Measurements from ENCODE around the gene CDC37L1. TPM values are rescaled to one million over a fixed set of nuclear protein-coding genes. Genes with fewer than 3 reads are reported as not detected.
"Not testable (repeated sequence)": the region's sequence is repeated elsewhere in the genome, so short reads cannot be mapped to it uniquely, and the experiment has no call there.

Gene CDC37L1
- 10.5 TPM for polyA plus RNA-seq (2013, experiment 1 of 2)
- polyA plus RNA-seq (2013, experiment 2 of 2): 9.0 TPM

- H3K9me3 ChIP-seq (ENCODE audit: control insufficient read depth, low read length): no peaks in the 10 kb centered on the region
- 0% methylated on average over 53 to 63 of the region's 66 CpGs for WGBS, 2 experiments (ENCODE audit: insufficient coverage in 2 of 2)
- peak within 1 kb of the TSS; percentile 93 for H3K27ac ChIP-seq (ENCODE audit: low read depth, low read length, severe bottlenecking)
- peaks cover 5% of the 10 kb centered on the region for H3K36me3 ChIP-seq (ENCODE audit: control insufficient read depth, insufficient read depth, low read length)
- peak within 1 kb of the TSS; percentile 80 for H3K4me3 ChIP-seq (ENCODE audit: extremely low read depth, insufficient read depth, low read length, poor library complexity, severe bottlenecking)
- H3K4me1 ChIP-seq (ENCODE audit: control insufficient read depth, insufficient read depth, low read length, poor library complexity, severe bottlenecking): peaks cover 7% of the 10 kb centered on the region
Measured at GRCh38 chr9:4679268-4680172, at the start of gene CDC37L1. CDC37L1 (plus strand) TSS chr9:4679569; CDS start chr9:4679768, 199 bp downstream.

DNA sequence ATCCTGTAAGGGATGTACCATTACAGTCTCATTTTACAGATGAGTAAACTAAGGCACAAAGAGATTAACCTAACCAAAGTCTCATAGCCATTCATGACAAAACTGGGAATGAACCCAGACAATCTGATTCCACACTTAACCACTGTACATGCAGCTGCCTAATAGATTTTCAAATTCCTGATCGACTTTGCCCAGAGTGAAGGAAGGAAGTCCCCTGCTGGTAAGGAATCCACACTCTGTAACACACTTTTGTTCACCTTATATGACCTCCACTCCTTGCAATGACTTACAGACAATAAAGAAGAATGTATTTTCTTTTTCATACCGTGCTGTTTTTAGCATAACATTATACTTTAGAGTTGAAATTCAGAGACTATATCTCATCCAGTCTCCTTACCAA lies 48.5 kb upstream of the CDC37L1 start:
- Histone ChIP-seq H3K4me3 (ENCODE audit: extremely low read depth, insufficient read depth, low read length, poor library complexity, severe bottlenecking) (no peak overlapping the region), H3K36me3 (ENCODE audit: control insufficient read depth, insufficient read depth, low read length) (no peaks in the 10 kb centered on the region), H3K27ac (ENCODE audit: low read depth, low read length, severe bottlenecking) (no peak overlapping the region), H3K4me1 (ENCODE audit: control insufficient read depth, insufficient read depth, low read length, poor library complexity, severe bottlenecking) (no peaks in the 10 kb centered on the region), H3K9me3 (ENCODE audit: control insufficient read depth, low read length) (no peaks in the 10 kb centered on the region)
- WGBS, 2 experiments (ENCODE audit: insufficient coverage in 2 of 2): 17 to 20% methylated on average over 1 of the region's 2 CpGs

DNA sequence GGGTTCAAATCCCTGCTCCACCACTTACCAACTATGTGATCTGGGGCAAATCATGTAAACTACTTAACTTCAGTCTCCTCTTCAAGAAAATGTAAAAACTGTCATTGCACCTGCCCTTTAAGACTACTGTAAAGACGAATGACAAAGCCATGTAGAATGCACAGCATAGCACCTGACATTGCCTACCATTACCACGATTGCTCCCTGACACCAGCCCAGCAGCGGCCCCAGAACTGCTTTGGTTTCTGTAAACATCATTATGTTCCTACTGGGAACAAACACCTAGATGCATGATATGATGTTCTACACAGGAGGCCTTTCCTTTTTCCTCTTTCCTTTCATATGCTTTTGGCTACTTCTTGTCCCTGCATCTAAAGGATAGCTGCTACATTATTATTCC lies 40.4 kb upstream of the CDC37L1 start:
- WGBS, 2 experiments (ENCODE audit: insufficient coverage in 2 of 2): 79 to 95% methylated on average over 3 of the region's 3 CpGs

GRCh38 chr9:4639420-4639819 lies 39.9 kb upstream of the CDC37L1 start:
- H3K27ac ChIP-seq (ENCODE audit: low read depth, low read length, severe bottlenecking): no peak overlapping the region
- no peaks in the 10 kb centered on the region for H3K36me3 ChIP-seq (ENCODE audit: control insufficient read depth, insufficient read depth, low read length)
- no peaks in the 10 kb centered on the region for H3K4me1 ChIP-seq (ENCODE audit: control insufficient read depth, insufficient read depth, low read length, poor library complexity, severe bottlenecking)
- WGBS, 2 experiments (ENCODE audit: insufficient coverage in 2 of 2): 40% methylated on average over 1 of the region's 2 CpGs; no CpG with 5 or more reads in 1 of the 2 experiments
- no peak overlapping the region for H3K4me3 ChIP-seq (ENCODE audit: extremely low read depth, insufficient read depth, low read length, poor library complexity, severe bottlenecking)
- H3K9me3 ChIP-seq (ENCODE audit: control insufficient read depth, low read length): no peaks in the 10 kb centered on the region

More for the DNA sequence above, 40.4 kb upstream of the CDC37L1 start:
- Histone ChIP-seq H3K4me3 (ENCODE audit: extremely low read depth, insufficient read depth, low read length, poor library complexity, severe bottlenecking) (no peak overlapping the region), H3K36me3 (ENCODE audit: control insufficient read depth, insufficient read depth, low read length) (no peaks in the 10 kb centered on the region), H3K4me1 (ENCODE audit: control insufficient read depth, insufficient read depth, low read length, poor library complexity, severe bottlenecking) (no peaks in the 10 kb centered on the region), H3K27ac (ENCODE audit: low read depth, low read length, severe bottlenecking) (no peak overlapping the region), H3K9me3 (ENCODE audit: control insufficient read depth, low read length) (no peaks in the 10 kb centered on the region)

DNA sequence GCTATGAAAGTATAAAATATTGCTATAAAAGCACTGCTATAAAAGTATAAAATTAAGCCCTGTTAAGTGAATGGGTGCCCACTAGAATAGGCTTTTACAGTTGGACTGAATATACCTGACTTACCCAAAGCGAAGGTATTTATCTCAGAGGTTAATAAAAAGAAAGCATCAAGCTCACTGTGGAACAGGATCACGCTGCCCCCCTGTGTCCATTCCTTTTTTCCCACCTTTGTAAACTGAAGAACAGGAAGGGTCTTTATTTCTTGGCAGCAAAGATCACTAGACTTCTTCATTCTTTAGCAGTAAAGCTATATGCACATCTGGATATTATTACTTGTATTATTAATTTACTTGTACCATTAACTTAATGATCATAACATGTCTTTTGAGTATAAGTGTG lies 39.3 kb upstream of the CDC37L1 start:
- H3K9me3 ChIP-seq (ENCODE audit: control insufficient read depth, low read length): no peaks in the 10 kb centered on the region
- no peak overlapping the region for H3K4me3 ChIP-seq (ENCODE audit: extremely low read depth, insufficient read depth, low read length, poor library complexity, severe bottlenecking)
- H3K27ac ChIP-seq (ENCODE audit: low read depth, low read length, severe bottlenecking): no peak overlapping the region
- H3K36me3 ChIP-seq (ENCODE audit: control insufficient read depth, insufficient read depth, low read length): no peaks in the 10 kb centered on the region
- 100% methylated on average over 1 of the region's 2 CpGs; no CpG with 5 or more reads in 1 of the 2 experiments for WGBS, 2 experiments (ENCODE audit: insufficient coverage in 2 of 2)
- no peaks in the 10 kb centered on the region for H3K4me1 ChIP-seq (ENCODE audit: control insufficient read depth, insufficient read depth, low read length, poor library complexity, severe bottlenecking)

DNA sequence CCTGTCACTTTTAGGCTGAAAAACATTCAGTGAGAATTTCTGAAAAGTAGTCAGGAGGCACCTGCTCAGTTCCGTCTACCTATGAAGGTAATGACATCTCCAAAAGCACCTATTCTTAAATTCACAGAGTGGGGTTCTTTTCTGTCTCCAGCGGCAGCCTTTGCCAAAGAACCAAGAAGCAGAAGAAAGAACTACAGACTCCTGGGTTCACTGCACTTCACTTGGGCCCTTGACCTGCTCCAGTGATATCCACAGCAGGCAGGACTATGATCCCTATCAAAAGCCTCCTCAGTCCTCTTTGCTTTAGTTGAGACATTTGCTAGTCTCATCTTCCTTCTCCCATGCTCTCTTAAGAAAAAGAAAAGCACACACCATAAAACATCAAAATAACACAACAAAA lies 37.0 kb upstream of the CDC37L1 start:
- Histone ChIP-seq H3K36me3 (ENCODE audit: control insufficient read depth, insufficient read depth, low read length) (no peaks in the 10 kb centered on the region), H3K4me1 (ENCODE audit: control insufficient read depth, insufficient read depth, low read length, poor library complexity, severe bottlenecking) (no peaks in the 10 kb centered on the region), H3K9me3 (ENCODE audit: control insufficient read depth, low read length) (no peaks in the 10 kb centered on the region), H3K27ac (ENCODE audit: low read depth, low read length, severe bottlenecking) (no peak overlapping the region), H3K4me3 (ENCODE audit: extremely low read depth, insufficient read depth, low read length, poor library complexity, severe bottlenecking) (no peak overlapping the region)
- WGBS, 2 experiments (ENCODE audit: insufficient coverage in 2 of 2): 70 to 96% methylated on average over 2 of the region's 2 CpGs

- Histone ChIP-seq H3K4me1 (ENCODE audit: control insufficient read depth, insufficient read depth, low read length, poor library complexity, severe bottlenecking) (no peaks in the 10 kb centered on the region), H3K27ac (ENCODE audit: low read depth, low read length, severe bottlenecking) (no peak overlapping the region), H3K4me3 (ENCODE audit: extremely low read depth, insufficient read depth, low read length, poor library complexity, severe bottlenecking) (no peak overlapping the region), H3K9me3 (ENCODE audit: control insufficient read depth, low read length) (no peaks in the 10 kb centered on the region), H3K36me3 (ENCODE audit: control insufficient read depth, insufficient read depth, low read length) (no peaks in the 10 kb centered on the region)
- 93 to 98% methylated on average over 5 to 6 of the region's 9 CpGs for WGBS, 2 experiments (ENCODE audit: insufficient coverage in 2 of 2)
Measured at GRCh38 chr9:4654084-4654483, 25.3 kb upstream of the CDC37L1 start.

GRCh38 chr9:4654538-4654937 lies 24.8 kb upstream of the CDC37L1 start:
- Histone ChIP-seq H3K36me3 (ENCODE audit: control insufficient read depth, insufficient read depth, low read length) (no peaks in the 10 kb centered on the region), H3K9me3 (ENCODE audit: control insufficient read depth, low read length) (no peaks in the 10 kb centered on the region), H3K4me1 (ENCODE audit: control insufficient read depth, insufficient read depth, low read length, poor library complexity, severe bottlenecking) (no peaks in the 10 kb centered on the region), H3K27ac (ENCODE audit: low read depth, low read length, severe bottlenecking) (no peak overlapping the region), H3K4me3 (ENCODE audit: extremely low read depth, insufficient read depth, low read length, poor library complexity, severe bottlenecking) (no peak overlapping the region)
- WGBS, 2 experiments (ENCODE audit: insufficient coverage in 2 of 2): 70 to 71% methylated on average over 9 to 10 of the region's 10 CpGs

DNA sequence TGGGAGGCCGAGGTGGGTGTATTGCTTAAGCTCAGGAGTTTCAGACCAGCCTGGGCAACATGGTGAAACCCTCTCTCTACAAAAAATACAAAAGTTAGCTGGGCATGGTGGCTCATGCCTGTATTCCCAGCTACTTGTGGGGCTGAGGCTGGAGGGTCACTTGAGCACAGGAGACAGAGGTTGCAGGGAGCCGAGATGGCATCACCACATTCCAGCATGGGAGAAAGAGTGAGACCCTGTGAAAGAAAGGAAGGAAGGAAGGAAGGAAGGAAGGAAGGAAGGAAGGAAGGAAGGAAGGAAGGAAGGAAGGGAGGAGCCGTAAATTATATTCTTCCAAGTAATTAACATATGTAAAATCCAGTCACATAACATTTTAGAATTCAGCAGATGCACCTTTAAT lies 23.2 kb upstream of the CDC37L1 start:
- 83 to 88% methylated on average over 1 of the region's 3 CpGs for WGBS, 2 experiments (ENCODE audit: insufficient coverage in 2 of 2)
- not testable (repeated sequence) for H3K27ac ChIP-seq (ENCODE audit: low read depth, low read length, severe bottlenecking); H3K4me3 ChIP-seq (ENCODE audit: extremely low read depth, insufficient read depth, low read length, poor library complexity, severe bottlenecking); H3K36me3 ChIP-seq (ENCODE audit: control insufficient read depth, insufficient read depth, low read length); H3K4me1 ChIP-seq (ENCODE audit: control insufficient read depth, insufficient read depth, low read length, poor library complexity, severe bottlenecking); H3K9me3 ChIP-seq (ENCODE audit: control insufficient read depth, low read length)

DNA sequence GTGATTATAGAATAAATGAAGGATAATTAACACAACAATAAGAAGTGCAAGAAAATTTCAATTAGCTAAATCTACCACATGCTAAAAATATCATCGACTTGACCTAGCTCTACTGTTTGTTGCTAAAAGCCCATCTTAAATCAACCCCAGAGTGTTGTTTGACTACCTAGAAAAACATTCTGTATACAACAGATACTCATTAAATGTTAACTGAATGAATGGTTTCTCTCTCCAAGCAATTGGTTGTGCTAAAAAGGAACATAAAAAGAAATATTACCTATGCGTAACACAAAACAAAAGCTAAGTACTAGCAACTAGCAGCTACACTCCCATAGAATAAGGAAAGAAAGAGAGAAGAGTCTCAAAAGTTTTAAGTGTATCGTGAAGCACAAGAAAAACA lies 22.7 kb upstream of the CDC37L1 start:
- Histone ChIP-seq H3K9me3 (ENCODE audit: control insufficient read depth, low read length) (no peaks in the 10 kb centered on the region), H3K4me1 (ENCODE audit: control insufficient read depth, insufficient read depth, low read length, poor library complexity, severe bottlenecking) (peaks cover 3% of the 10 kb centered on the region), H3K36me3 (ENCODE audit: control insufficient read depth, insufficient read depth, low read length) (no peaks in the 10 kb centered on the region), H3K27ac (ENCODE audit: low read depth, low read length, severe bottlenecking) (no peak overlapping the region), H3K4me3 (ENCODE audit: extremely low read depth, insufficient read depth, low read length, poor library complexity, severe bottlenecking) (no peak overlapping the region)
- WGBS, 2 experiments (ENCODE audit: insufficient coverage in 2 of 2): 100% methylated on average over 1 of the region's 3 CpGs
